Measurements from ENCODE around the gene ALDH3B1. TPM values are rescaled to one million over a fixed set of nuclear protein-coding genes. Genes with fewer than 3 reads are reported as not detected.

Gene ALDH3B1
- polyA plus RNA-seq, 1 donor = 21.1 TPM

DNA sequence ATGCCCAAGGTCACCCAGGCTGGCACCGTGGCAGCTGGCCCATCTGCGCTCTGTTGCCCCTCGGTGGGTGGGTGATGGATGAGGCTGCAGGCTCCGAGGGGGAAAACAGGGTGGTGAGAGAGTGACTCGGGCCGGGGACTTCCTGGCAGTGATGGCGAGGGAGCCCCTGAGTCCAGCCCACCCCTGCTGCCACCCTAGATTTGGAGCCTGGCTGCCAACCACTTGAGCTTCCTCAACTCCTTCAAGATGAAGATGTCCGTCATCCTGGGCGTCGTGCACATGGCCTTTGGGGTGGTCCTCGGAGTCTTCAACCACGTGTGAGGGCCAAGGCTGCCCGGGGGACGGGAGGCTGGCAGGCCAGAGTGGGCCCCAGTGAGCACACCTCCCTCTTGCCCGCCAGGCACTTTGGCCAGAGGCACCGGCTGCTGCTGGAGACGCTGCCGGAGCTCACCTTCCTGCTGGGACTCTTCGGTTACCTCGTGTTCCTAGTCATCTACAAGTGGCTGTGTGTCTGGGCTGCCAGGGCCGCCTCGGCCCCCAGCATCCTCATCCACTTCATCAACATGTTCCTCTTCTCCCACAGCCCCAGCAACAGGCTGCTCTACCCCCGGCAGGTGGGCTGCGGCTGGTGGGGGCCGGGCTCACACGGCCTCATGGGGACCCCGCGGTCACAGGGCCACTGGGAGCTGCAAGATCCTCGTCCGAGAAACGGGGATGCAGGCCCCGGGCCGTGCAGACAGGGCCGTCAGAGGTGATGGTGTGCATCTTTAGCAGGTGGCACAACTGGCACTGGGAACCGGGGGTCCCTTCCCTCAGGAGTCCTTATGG is 38.8 kb downstream of the ALDH3B1 start:
- no CpG with 5 or more reads among the region's 35 CpGs for WGBS (ENCODE audit: insufficient coverage, low lambda C conversion rate)
- H3K4me1 ChIP-seq (ENCODE audit: control insufficient read depth, insufficient read depth, low read length) = no peaks in the 10 kb centered on the region
- H3K36me3 ChIP-seq (ENCODE audit: control insufficient read depth, insufficient read depth, low read length) = peaks cover 84% of the 10 kb centered on the region
- H3K27me3 ChIP-seq (ENCODE audit: control insufficient read depth, insufficient read depth, low read length) = no peaks in the 10 kb centered on the region
- no peak overlapping the region for H3K27ac ChIP-seq (ENCODE audit: low read length)
- H3K4me3 ChIP-seq (ENCODE audit: low read length) = no peak overlapping the region
- DNase-seq = no peak
- peaks cover 5% of the 10 kb centered on the region for H3K9me3 ChIP-seq (ENCODE audit: control insufficient read depth, low read depth, low read length)

DNA sequence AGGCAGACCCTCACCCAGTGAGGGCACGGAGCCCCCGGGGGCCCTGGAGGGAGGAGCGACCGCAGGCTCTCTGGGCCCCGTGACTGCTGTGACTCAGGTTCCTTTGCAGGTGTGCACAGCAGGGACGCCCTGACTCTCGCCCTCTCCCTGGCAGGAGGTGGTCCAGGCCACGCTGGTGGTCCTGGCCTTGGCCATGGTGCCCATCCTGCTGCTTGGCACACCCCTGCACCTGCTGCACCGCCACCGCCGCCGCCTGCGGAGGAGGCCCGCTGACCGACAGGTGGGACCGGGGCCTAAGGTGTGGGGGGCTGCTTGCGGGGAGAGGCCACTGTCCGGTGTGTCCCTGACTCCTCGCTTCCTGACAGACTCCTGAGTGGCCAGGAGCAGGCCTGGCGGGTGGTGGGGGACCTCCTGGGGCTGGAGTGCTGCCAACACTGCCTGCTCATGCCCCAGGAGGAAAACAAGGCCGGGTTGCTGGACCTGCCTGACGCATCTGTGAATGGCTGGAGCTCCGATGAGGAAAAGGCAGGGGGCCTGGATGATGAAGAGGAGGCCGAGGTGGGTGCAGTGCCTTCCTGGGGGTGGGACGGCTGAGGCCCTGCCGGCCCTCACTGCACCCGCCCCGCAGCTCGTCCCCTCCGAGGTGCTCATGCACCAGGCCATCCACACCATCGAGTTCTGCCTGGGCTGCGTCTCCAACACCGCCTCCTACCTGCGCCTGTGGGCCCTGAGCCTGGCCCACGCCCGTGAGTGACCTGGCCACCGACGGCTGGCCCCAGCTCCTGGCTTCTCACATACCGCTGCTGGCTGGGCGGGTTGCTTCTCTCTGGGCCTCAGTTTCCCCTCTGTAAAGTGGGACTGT is 39.6 kb downstream of the ALDH3B1 start:
- Histone ChIP-seq H3K27me3 (ENCODE audit: control insufficient read depth, insufficient read depth, low read length) (no peaks in the 10 kb centered on the region), H3K4me1 (ENCODE audit: control insufficient read depth, insufficient read depth, low read length) (no peaks in the 10 kb centered on the region), H3K36me3 (ENCODE audit: control insufficient read depth, insufficient read depth, low read length) (peaks cover 81% of the 10 kb centered on the region), H3K9me3 (ENCODE audit: control insufficient read depth, low read depth, low read length) (peaks cover 5% of the 10 kb centered on the region), H3K27ac (ENCODE audit: low read length) (no peak overlapping the region), H3K4me3 (ENCODE audit: low read length) (no peak overlapping the region)
- WGBS (ENCODE audit: insufficient coverage, low lambda C conversion rate) = no CpG with 5 or more reads among the region's 40 CpGs
- DNase-seq = no peak

DNA sequence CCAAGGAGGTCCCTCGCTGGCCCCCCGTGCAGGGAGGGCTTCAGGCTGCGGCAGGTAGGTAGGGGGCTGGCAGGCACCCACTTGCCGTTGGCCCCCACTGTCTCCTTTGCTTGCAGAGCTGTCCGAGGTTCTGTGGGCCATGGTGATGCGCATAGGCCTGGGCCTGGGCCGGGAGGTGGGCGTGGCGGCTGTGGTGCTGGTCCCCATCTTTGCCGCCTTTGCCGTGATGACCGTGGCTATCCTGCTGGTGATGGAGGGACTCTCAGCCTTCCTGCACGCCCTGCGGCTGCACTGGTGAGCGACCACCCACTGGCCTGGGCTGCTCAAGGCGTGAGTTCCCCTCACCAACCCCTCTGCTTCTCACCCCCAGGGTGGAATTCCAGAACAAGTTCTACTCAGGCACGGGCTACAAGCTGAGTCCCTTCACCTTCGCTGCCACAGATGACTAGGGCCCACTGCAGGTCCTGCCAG is 40.3 kb downstream of the ALDH3B1 start:
- Histone ChIP-seq H3K27me3 (ENCODE audit: control insufficient read depth, insufficient read depth, low read length) (no peaks in the 10 kb centered on the region), H3K4me1 (ENCODE audit: control insufficient read depth, insufficient read depth, low read length) (no peaks in the 10 kb centered on the region), H3K4me3 (ENCODE audit: low read length) (no peak overlapping the region), H3K9me3 (ENCODE audit: control insufficient read depth, low read depth, low read length) (peaks cover 5% of the 10 kb centered on the region), H3K27ac (ENCODE audit: low read length) (no peak overlapping the region), H3K36me3 (ENCODE audit: control insufficient read depth, insufficient read depth, low read length) (peaks cover 75% of the 10 kb centered on the region)
- no CpG with 5 or more reads among the region's 18 CpGs for WGBS (ENCODE audit: insufficient coverage, low lambda C conversion rate)
- DNase-seq = no peak

DNA sequence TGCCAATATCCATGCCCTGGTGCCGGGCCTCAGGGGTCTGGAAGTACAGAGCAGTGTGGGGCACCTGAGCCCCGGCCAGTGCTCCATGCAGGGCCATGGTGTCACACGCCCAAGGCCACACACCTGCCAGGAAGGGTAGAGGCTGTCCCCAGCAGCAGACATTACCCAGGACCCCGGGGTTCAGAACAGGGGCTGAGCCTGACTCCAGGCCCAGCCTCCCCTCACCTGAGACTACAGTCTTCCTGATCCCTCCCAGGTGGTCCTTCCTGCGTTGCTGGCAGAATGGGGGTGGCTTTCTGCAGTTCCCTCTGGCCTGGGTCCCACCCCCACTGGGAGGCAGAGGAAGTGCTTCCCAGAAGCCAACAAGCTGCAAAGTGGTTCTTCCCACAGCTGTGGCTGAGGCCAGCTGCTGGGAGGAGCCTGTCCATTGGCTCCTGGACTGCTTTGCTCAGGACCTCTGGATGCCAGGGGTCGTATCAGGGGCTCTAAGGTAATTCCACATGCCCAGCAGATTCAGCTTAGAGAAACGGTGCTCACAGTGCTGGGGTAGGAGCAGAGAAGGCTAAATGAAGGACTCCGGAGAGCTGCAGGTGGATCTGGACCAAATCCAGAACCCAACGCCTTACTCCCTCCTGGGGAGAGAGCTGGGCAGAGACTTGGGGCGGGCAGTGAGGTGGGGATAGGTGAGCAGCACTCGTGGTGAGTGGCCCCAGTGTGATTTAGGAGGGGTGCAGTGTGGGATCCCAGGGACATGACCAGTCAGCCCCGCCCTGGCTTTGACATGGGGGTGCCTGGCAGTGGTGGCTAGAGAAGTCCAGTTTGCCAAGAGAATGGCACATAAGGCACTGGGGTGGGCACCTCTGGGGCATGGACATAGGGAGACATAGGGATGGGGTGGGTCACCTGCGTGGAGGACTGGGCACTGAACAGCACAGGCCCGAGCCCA is 41.3 kb downstream of the ALDH3B1 start:
- WGBS (ENCODE audit: insufficient coverage, low lambda C conversion rate) = no CpG with 5 or more reads among the region's 14 CpGs
- no peak overlapping the region for H3K27ac ChIP-seq (ENCODE audit: low read length)
- H3K27me3 ChIP-seq (ENCODE audit: control insufficient read depth, insufficient read depth, low read length) = no peaks in the 10 kb centered on the region
- no peaks in the 10 kb centered on the region for H3K4me1 ChIP-seq (ENCODE audit: control insufficient read depth, insufficient read depth, low read length)
- peaks cover 5% of the 10 kb centered on the region for H3K9me3 ChIP-seq (ENCODE audit: control insufficient read depth, low read depth, low read length)
- peaks cover 70% of the 10 kb centered on the region for H3K36me3 ChIP-seq (ENCODE audit: control insufficient read depth, insufficient read depth, low read length)
- DNase-seq = no peak
- H3K4me3 ChIP-seq (ENCODE audit: low read length) = no peak overlapping the region

DNA sequence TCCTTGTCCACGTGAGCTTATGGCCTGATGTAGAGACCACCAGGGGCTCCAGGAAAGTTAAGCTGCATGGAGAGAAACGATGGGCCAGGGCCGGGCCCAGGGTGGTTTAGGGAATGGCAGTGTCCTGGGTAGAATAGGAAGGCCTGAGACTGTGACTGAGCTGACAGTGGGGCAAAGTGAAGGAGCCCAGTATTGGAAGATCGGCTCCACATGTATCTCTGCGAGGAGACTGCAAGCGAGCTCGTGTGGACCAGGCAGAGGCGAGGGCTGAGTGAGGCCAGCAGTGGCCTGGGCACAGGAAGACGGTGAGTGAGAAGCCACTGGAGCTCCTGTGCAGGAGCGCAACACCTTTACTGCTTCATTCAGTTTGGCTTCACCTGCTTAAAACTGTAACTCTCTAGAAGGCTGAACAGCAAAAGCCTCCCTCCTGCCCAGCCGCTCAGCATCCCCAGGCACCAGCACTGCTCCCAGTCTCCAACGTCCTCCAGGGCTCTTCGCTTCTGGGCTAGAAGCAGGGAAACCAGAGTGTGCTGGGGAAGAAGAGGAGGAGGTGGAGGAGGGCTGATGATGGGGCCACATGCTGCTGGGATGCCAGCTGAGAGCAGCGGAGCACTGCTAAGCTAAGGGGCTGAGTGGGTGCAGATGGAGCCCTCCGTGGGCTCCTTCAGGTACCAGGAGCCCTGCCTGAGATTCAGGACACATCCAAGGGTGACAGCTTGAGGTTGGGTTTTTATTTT is 42.2 kb downstream of the ALDH3B1 start:
- Histone ChIP-seq H3K4me1 (ENCODE audit: control insufficient read depth, insufficient read depth, low read length) (no peaks in the 10 kb centered on the region), H3K27me3 (ENCODE audit: control insufficient read depth, insufficient read depth, low read length) (no peaks in the 10 kb centered on the region), H3K27ac (ENCODE audit: low read length) (no peak overlapping the region), H3K4me3 (ENCODE audit: low read length) (no peak overlapping the region), H3K9me3 (ENCODE audit: control insufficient read depth, low read depth, low read length) (peaks cover 5% of the 10 kb centered on the region), H3K36me3 (ENCODE audit: control insufficient read depth, insufficient read depth, low read length) (peaks cover 67% of the 10 kb centered on the region)
- no peak for DNase-seq
- no CpG with 5 or more reads among the region's 15 CpGs for WGBS (ENCODE audit: insufficient coverage, low lambda C conversion rate)

DNA sequence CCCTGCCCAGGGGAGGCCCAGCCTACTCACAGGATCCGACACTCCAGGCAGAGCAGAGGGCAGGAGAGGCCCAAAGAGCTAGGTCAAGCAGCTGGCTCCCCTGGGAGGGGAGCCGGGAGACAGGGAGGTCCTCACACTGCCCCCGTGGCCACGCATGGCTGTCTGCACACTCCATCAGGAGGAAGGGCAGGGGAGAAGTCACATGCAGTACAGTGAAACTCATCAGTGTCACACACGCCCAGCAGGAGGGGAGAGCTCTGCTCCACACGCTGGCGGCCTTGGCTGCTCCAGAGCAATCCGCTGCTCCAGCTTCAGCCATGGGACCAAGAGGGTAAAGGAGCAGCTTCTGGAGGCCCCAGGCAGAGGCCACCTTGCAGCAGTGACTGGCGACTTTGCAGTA is 43.0 kb downstream of the ALDH3B1 start:
- Histone ChIP-seq H3K4me3 (ENCODE audit: low read length) (no peak overlapping the region), H3K4me1 (ENCODE audit: control insufficient read depth, insufficient read depth, low read length) (no peaks in the 10 kb centered on the region), H3K9me3 (ENCODE audit: control insufficient read depth, low read depth, low read length) (peaks cover 5% of the 10 kb centered on the region), H3K27ac (ENCODE audit: low read length) (no peak overlapping the region), H3K27me3 (ENCODE audit: control insufficient read depth, insufficient read depth, low read length) (no peaks in the 10 kb centered on the region), H3K36me3 (ENCODE audit: control insufficient read depth, insufficient read depth, low read length) (peaks cover 66% of the 10 kb centered on the region)
- whole genome bisulfite sequencing (ENCODE audit: insufficient coverage, low lambda C conversion rate) = no CpG with 5 or more reads among the region's 9 CpGs
- no peak for DNase-seq

DNA sequence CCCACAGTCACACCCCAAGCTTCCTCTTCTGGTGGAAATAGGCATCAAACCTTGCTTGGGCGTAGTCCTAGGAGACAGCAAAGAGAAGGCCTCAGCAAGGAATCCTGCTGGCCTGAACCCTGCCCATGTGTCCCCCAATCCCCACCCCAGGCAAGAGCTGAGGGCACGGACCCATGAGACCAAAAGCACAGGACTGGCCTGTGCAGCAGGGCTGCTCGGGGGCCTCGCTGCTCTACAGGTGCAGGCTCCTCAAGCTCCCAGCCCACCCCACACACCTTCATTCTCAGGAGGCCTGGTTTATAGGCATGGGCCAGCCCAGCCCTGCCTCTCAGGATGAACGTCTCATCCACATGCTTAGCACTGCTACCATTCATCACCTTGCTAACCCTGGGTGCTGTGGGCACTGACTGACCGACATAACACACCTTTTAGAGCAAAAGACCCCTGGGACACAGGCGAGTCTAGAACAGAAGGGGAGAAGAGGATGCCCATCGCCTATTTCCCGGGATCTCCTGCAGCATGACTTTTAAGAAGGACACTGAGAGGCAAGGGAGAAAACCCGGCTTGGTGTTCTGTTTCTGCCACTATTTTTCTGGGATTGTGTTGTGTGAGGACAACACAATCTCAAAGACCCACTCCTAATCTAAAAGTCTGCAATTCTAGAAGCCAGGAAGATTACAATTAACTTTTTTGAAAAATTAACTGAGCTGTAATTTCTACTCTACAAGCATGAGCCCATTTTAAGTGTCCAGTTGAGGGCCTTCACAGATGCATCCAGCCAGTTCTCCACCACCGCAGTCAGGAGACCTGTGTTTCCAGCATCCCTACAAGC is 44.1 kb downstream of the ALDH3B1 start:
- no CpG with 5 or more reads among the region's 11 CpGs for WGBS (ENCODE audit: insufficient coverage, low lambda C conversion rate)
- no peaks in the 10 kb centered on the region for H3K4me1 ChIP-seq (ENCODE audit: control insufficient read depth, insufficient read depth, low read length)
- DNase-seq = no peak
- no peak overlapping the region for H3K27ac ChIP-seq (ENCODE audit: low read length)
- no peaks in the 10 kb centered on the region for H3K27me3 ChIP-seq (ENCODE audit: control insufficient read depth, insufficient read depth, low read length)
- peaks cover 2% of the 10 kb centered on the region for H3K9me3 ChIP-seq (ENCODE audit: control insufficient read depth, low read depth, low read length)
- no peak overlapping the region for H3K4me3 ChIP-seq (ENCODE audit: low read length)
- peaks cover 63% of the 10 kb centered on the region for H3K36me3 ChIP-seq (ENCODE audit: control insufficient read depth, insufficient read depth, low read length)

DNA sequence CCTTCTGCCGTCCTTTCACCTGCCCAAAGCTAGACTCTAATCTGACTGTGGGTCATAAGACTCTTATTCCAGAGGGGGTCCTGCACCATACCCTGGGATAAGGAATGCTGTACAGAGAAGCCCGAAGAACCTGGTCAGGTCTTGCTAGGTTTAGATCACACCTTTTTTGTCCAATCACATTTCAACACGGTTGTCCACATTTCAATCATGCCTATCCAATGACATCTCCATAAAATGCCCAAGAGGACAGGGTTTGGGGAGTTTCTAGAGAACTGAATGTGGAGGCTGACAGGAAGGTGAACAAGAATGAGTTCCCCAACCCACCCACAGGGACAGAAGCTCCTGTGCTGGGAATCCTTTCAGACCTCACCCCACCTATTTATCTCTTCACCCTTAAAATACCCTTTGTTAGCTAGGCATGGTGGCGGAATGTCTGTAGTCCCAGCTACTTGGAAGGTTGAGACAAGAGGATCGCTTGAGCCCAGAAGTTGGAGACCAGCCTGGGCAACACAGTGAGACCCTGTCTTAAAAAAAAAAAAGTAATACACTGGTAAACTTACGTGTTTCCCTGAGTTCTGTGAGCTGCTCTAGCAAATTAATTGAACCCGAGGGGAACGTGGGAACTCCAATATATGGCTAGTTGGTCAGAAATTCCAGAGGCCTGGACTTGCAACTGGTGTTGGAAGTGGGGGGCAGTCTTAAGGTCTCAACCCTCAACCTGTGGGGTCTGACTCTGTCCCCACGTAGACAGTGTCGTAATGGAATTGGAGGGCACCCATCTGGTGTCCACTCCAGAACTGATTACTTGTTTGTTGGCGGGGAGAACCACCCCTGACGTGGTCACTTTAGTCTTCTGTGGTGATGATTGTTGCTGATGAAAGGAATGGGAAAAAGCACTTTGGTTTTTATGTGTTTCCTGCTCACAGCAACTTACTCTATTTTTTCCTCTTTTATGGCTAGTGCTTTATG is 46.5 kb downstream of the ALDH3B1 start:
- Histone ChIP-seq H3K27me3 (ENCODE audit: control insufficient read depth, insufficient read depth, low read length) (no peaks in the 10 kb centered on the region), H3K27ac (ENCODE audit: low read length) (no peak overlapping the region), H3K36me3 (ENCODE audit: control insufficient read depth, insufficient read depth, low read length) (peaks cover 58% of the 10 kb centered on the region), H3K4me3 (ENCODE audit: low read length) (no peak overlapping the region), H3K4me1 (ENCODE audit: control insufficient read depth, insufficient read depth, low read length) (no peaks in the 10 kb centered on the region), H3K9me3 (ENCODE audit: control insufficient read depth, low read depth, low read length) (no peaks in the 10 kb centered on the region)
- WGBS (ENCODE audit: insufficient coverage, low lambda C conversion rate) = no CpG with 5 or more reads among the region's 12 CpGs
- no peak for DNase-seq

Data from large intestine (tissue), 3 donors.